Measurements from ENCODE around the gene PROZ. TPM values are rescaled to one million over a fixed set of nuclear protein-coding genes. Genes with fewer than 3 reads are reported as not detected.
A peak's percentile ranks its signal among the peaks of the same experiment; 100 is the strongest.

PROZ gene
- total and polyA plus RNA-seq, 10 donors = 0.11 TPM; not detected in 9

GRCh38 chr13:113186061-113186900 lies 27.8 kb downstream of the PROZ start:
- peaks cover 0 to 100% (median 59%) of the 10 kb centered on the region in 6 donors for H3K36me3 ChIP-seq
- peak overlapping the region in 4 of 8 donors; percentile 37 to 70 (median 48) for H3K27ac ChIP-seq
- H3K27me3 ChIP-seq (replicated peaks in 1 of 7) = no peaks in the 10 kb centered on the region
- no peak for DNase-seq
- H3K4me3 ChIP-seq = no peak overlapping the region
- no peak for TF ChIP-seq POLR2AphosphoS5 (IDR thresholded peaks at IDR 0.05)
- no peaks in the 10 kb centered on the region for H3K9me3 ChIP-seq
- intact Hi-C loops (cut with DNase I; ENCODE audit: low total_unique reads) = no loop called here
- H3K4me1 ChIP-seq = peaks cover 0 to 48% (median 18%) of the 10 kb centered on the region in 6 donors
- 68 to 77% (median 71%) methylated on average over 12 to 13 of the region's 13 CpGs for WGBS, 5 donors

DNA sequence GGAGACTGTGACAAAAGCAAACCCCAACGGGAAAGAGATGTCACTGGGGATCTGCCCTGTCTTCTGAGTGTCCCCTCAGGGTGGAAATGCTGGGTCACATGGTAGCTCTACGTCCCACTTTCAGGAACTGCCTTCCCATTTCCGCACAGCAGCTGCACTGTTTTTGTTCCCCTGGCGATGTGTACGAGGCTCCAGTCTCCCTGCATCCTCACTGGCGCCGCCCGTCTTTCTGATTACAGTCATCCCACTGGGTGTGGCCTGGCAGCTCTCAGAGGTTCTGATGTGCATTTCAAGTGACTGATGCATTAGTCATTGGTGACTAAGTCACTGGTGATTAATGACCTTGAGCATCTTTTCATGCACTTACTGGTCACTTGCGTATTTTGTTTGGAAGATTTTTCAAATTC lies 28.8 kb downstream of the PROZ start:
- WGBS, 5 donors = 75 to 90% (median 79%) methylated on average over 9 of the region's 9 CpGs
- H3K4me3 ChIP-seq = no peak overlapping the region
- TF ChIP-seq POLR2A (IDR thresholded peaks at IDR 0.05) (no peak), POLR2AphosphoS5 (IDR thresholded peaks at IDR 0.05) (peak in 1 of 3 donors; percentile 56)
- H3K4me1 ChIP-seq = peaks cover 0 to 48% (median 18%) of the 10 kb centered on the region in 6 donors
- H3K9me3 ChIP-seq = no peaks in the 10 kb centered on the region
- no peaks in the 10 kb centered on the region for H3K27me3 ChIP-seq (replicated peaks in 1 of 7)
- H3K36me3 ChIP-seq = peaks cover 0 to 100% (median 56%) of the 10 kb centered on the region in 6 donors
- intact Hi-C loops (cut with DNase I; ENCODE audit: low total_unique reads) = no loop called here
- H3K27ac ChIP-seq = peak overlapping the region in 4 of 8 donors; percentile 19 to 70 (median 48)
- DNase-seq = no peak

GRCh38 chr13:113187883-113188665 lies 29.6 kb downstream of the PROZ start:
- WGBS, 5 donors = 93 to 97% (median 97%) methylated on average over 23 of the region's 23 CpGs
- peaks cover 0 to 100% (median 53%) of the 10 kb centered on the region in 6 donors for H3K36me3 ChIP-seq
- no peak for DNase-seq
- H3K27ac ChIP-seq = peak overlapping the region in 1 of 8 donors; percentile 48
- no peak overlapping the region for H3K4me3 ChIP-seq
- no peaks in the 10 kb centered on the region for H3K27me3 ChIP-seq (replicated peaks in 1 of 7)
- H3K9me3 ChIP-seq = no peaks in the 10 kb centered on the region
- TF ChIP-seq POLR2AphosphoS5 (IDR thresholded peaks at IDR 0.05) = no peak
- no peak for TF ChIP-seq POLR2A (IDR thresholded peaks at IDR 0.05)
- TF ChIP-seq, protein P1, sequence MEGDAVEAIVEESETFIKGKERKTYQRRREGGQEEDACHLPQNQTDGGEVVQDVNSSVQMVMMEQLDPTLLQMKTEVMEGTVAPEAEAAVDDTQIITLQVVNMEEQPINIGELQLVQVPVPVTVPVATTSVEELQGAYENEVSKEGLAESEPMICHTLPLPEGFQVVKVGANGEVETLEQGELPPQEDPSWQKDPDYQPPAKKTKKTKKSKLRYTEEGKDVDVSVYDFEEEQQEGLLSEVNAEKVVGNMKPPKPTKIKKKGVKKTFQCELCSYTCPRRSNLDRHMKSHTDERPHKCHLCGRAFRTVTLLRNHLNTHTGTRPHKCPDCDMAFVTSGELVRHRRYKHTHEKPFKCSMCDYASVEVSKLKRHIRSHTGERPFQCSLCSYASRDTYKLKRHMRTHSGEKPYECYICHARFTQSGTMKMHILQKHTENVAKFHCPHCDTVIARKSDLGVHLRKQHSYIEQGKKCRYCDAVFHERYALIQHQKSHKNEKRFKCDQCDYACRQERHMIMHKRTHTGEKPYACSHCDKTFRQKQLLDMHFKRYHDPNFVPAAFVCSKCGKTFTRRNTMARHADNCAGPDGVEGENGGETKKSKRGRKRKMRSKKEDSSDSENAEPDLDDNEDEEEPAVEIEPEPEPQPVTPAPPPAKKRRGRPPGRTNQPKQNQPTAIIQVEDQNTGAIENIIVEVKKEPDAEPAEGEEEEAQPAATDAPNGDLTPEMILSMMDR (IDR thresholded peaks at IDR 0.05 in 8 of 11, conservative IDR thresholded peaks at IDR 0.05 in 3 of 11) = no peak
- intact Hi-C loops (cut with DNase I; ENCODE audit: low total_unique reads) = no loop called here
- peaks cover 0 to 42% (median 18%) of the 10 kb centered on the region in 6 donors for H3K4me1 ChIP-seq

DNA sequence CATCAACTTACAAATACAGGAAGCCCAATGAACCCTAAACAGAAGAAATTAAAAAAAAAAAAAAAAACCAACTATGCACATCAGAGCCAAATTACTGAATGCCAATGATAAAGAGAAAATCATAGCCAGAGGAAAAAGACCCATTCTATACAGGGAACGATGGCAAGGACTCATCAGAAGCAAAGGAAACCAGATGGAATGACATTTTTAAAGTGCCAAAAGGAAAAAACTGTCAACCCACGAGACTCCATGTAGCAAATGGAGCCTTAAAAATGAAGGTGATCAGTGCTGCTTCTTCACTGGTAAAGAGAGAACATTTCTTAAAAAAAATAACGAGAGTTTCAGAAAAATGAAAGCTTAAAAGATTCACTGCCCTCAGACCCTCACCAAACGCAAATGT lies 31.7 kb downstream of the PROZ start:
- TF ChIP-seq, protein P1 (IDR thresholded peaks at IDR 0.05 in 8 of 11, conservative IDR thresholded peaks at IDR 0.05 in 3 of 11) = no peak
- no peak for TF ChIP-seq POLR2AphosphoS5 (IDR thresholded peaks at IDR 0.05)
- no peak for TF ChIP-seq POLR2A (IDR thresholded peaks at IDR 0.05)
- DNase-seq = no peak
- Histone ChIP-seq H3K9me3 (no peaks in the 10 kb centered on the region), H3K4me3 (no peak overlapping the region), H3K4me1 (peaks cover 0 to 26% (median 11%) of the 10 kb centered on the region in 6 donors), H3K27me3 (replicated peaks in 1 of 7) (no peaks in the 10 kb centered on the region), H3K36me3 (peaks cover 0 to 100% (median 54%) of the 10 kb centered on the region in 6 donors), H3K27ac (peak overlapping the region in 1 of 8 donors; percentile 3)
- intact Hi-C loops (cut with DNase I; ENCODE audit: low total_unique reads) = no loop called here
- 67 to 77% (median 69%) methylated on average over 4 of the region's 4 CpGs for WGBS, 5 donors
